Stimulated activated CD8-positive, alpha-beta memory T cell treated with anti-CD3 and anti-CD28 coated beads, Interleukin-12 subunit alpha, Interleukin-12 subunit beta, amount 100 ng/mL, for 24 hours (primary cell): Measurements from ENCODE around the gene ARHGAP6.
"Not testable (repeated sequence)": the region's sequence is repeated elsewhere in the genome, so short reads cannot be mapped to it uniquely, and the experiment has no call there.

Source experiments
- DNase-seq: peaks from one replicate; pipeline ENCODE4 v3.0.0-alpha.2; 2020; ENCODE audit errors: extremely low read depth

Gene ARHGAP6

DNA sequence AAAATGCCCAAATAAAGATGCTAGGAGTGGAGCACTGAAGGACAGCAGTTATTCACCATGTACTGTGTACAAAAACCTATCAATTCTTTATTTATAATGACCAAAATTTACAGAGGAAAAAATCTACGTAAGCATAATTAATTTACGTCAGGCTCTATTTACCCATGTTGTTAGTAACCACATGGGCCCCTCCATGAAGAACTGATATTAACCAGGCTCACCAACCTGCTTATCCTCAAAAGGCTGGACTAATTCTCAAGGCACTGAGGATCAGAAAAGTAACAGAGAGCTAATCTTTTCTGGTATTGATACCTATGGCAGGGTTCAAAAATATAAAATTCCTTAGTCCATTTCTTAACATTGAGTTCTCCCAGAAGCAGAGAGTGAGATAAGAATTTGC lies 140.0 kb downstream of the ARHGAP6 start:
- DNase-seq: no peak

GRCh38 chrX:11519234-11519633 lies 146.5 kb downstream of the ARHGAP6 start:
- not testable (repeated sequence) for DNase-seq

- DNase-seq: no peak
These were observed 155.9 kb downstream of the ARHGAP6 start for GRCh38 chrX:11509786-11510185.

GRCh38 chrX:11504234-11504633 lies 161.5 kb downstream of the ARHGAP6 start:
- DNase-seq: no peak

DNA sequence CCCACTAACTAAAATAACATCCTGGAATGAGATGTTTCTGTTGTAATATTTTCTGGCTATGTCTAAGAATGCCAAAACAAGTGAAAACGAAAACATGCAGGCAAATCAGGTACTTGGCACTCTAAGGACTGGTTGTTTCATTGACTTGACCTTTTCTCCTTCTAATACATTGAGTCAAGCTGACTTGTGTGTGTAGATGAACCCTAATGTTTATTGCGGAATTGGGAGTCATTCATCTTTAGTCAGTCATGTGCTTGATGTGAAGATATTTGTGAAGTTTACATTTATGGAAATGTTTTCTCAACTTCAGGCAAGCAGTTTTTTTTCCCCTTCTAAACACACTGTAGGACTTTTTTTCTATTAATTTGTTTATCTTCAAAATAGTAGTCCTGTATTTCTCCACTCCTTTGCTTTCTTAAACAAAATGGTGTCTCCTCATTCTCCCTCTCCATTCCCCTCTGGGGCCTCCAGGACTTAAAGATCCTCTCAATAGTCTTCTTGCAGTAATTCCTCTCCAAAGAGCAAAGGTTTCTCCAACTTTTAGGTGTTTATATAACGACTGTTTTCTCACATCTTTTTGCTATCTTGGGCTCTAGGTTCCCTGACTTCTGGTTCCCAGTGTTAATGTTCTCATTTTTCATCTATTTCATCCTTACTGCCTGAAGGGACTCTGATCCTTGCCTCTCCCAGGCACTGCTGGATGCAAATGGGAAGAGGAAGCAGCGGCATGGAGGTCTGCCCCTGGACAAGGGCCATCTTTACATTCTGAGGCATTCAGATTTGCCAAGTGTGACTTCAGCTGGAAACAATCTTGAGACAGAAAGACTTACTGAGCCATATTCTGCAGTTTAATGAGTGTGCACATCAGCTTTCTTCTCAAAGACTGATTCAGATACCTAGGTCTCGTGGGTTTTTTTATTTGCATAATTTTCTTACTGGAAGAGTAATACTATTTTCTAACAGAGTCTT lies 166.4 kb downstream of the ARHGAP6 start:
- no peak for DNase-seq

- not testable (repeated sequence) for DNase-seq
These were observed 174.3 kb downstream of the ARHGAP6 start for GRCh38 chrX:11491375-11491774.

- no peak for DNase-seq
These were observed 181.4 kb downstream of the ARHGAP6 start for GRCh38 chrX:11484290-11484689.

DNA sequence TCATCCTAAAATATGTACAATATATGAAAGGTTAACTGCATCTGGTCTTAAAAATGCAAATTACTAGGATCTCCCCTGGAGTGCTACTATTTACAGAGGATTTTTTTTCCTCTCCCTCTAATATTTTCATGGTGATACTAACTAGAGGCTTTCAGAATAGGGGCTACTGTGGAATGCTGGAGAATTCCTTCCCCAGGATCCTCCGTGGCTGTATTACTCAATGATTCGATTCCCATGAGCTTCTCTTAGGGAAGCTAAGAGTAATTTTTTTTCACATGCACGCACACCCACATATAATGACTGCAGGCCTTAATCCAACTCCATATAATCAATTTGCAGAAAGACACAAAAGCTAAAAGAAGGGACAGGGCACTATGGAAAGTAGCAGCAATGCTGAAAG lies 184.7 kb downstream of the ARHGAP6 start:
- DNase-seq: no peak

DNA sequence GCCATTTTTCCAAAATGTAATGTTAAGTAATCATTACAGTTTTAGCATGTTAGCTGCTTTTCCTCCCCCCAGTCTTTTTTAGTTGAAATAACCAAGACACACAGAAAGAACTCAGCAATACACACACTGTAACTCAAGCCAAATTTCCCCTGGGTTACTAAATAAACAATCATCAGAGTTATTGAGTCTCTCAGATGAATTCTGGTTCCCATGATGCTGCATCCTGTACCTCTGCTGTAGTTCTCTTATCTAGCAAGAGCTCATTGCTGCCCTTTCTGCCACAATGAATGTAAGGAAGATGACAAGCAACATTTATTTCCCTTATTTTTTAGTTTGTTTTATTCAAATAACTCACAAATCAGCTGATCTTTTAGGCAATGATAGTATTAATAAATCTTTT lies 185.1 kb downstream of the ARHGAP6 start:
- no peak for DNase-seq

DNA sequence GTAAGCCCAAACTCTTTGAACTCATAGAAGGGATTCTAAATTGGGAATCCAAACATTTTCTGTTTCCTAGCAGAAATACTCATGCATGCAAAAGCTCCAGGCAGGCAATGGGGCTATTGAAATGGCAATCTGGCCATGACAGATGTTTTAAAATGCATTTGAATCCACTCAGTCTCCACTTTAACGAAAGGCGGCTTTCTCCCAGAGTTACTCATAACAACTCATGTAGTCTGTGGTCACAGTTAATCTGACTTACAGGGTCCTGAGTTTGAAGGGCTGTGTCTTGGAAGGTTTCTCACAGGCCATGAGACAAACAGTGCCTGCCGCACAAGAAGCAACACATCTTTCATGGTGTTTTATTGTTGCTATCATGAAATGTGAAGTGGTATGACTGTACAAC lies 186.8 kb downstream of the ARHGAP6 start:
- no peak for DNase-seq

DNA sequence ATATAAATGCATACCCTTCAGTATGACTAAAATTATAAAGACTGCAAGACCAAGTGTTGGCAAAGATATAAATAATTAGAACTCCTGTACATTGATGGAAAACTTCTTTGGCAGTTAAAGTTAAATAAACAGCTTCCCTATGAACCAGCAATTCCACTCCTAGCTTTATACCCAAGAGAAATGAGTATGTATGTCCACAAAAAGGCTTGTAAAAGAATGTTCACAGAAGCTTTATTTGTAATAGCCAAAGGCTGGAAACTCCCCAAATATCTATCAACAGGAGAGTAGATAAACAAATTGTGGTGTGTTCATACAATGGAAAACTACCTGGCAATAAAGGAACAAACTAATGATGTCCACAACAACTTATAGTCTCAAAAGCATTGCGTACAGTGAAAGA lies 187.7 kb downstream of the ARHGAP6 start:
- DNase-seq: no peak

- no peak for DNase-seq
These were observed 191.1 kb downstream of the ARHGAP6 start for GRCh38 chrX:11474576-11474975.

GRCh38 chrX:11474021-11474420 lies 191.7 kb downstream of the ARHGAP6 start:
- no peak for DNase-seq

DNA sequence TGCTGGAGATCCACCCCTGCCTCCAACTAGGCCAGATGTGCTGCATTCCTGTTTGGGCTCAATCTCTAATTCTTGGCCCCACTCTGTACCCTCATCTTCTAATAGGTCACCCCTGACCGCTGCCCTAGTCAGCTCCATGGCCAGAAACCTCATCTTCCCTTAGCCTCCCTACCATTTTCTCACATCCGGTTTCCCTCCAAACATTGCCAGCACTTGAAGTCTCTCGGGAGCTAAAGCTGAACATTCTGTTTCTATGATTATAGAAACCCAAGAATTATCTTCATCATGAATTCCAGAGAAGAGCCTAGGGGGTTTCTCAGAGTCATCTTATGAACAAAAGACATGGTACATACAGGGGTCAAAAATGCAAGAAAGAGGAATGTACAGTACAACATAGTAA lies 192.8 kb downstream of the ARHGAP6 start:
- DNase-seq: no peak

DNA sequence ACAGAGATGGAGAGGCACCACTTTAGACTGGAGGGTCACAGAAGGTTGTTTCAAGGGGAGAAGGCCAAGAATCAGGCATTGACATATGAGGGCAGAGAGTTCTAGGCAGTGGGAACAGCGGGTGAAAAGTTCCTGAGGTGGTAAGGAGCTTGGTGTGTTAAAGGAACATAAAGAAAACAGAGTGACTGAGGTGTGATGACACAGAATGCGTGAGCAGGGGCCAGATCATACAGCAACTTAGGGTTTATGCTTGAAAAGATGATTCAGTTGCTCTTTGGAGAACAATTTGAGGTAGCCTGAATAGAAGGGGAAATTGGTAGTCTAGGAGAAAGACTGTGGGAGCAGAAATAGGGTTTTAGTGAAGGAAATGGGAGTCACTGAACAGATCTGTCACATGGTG lies 193.3 kb downstream of the ARHGAP6 start:
- no peak for DNase-seq

DNA sequence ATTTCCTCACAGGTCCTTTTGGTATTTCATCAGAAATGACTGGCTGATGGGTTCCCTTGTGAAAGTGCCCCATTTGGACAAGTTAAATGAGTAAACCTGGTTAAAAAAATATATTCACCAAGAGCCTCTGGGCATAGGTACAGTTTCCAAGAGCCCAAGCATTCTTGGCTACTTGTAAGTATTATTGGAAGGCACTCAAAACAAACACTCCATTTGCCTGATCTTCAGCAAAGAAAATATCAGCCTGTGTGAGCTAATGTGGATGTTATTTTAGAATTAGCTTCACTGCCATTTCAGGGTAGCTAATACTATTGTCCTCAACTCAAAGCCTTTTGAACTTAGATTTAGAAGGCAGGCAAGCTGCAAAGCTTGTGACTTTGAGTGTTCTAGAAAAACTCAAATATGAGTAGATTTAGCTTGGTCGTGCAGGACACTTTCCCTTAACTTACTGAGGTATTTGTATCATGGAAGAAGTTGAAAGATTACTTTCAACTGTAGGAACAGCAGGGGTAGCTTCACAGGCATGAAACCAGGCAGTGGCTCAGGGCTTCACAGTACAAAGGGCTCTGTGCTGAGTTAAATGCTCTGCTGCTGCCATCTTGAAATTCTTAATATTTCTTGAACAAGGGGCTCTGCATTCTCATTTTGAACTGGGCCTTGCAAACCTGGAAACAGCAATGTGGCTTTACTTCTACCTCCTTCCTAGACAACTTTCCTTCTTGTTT lies 195.3 kb downstream of the ARHGAP6 start:
- DNase-seq: no peak

GRCh38 chrX:11465648-11466411 lies 199.9 kb downstream of the ARHGAP6 start:
- no peak for DNase-seq

DNA sequence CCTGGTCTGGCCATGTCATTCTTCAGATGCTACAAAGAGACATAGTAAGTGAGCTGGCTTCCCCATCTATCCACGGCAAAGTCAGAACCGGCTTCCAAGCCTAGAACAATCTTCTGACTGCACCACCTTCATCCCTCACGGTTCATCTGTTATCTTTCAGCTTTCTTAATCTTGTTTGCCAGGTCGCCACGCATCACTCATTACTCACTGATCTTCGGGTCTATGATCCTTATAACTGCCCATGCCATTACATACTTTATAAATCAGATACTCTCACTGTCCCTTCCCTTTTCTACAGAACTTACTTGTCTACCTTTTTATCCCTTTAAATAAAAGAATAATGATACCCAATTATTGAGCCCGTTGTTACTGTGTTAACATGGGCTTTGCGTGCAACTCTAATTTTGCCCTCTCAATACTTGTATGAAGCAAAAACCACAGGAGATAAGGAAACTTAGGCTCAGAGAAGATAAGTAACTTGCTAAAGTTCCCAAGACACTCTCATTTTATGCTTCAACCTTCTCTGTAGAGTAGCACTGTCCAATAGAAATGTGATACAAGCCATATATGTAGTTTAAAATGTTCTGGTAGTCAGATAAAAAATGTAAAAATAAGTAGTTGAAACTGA lies 200.8 kb downstream of the ARHGAP6 start:
- DNase-seq: no peak

DNA sequence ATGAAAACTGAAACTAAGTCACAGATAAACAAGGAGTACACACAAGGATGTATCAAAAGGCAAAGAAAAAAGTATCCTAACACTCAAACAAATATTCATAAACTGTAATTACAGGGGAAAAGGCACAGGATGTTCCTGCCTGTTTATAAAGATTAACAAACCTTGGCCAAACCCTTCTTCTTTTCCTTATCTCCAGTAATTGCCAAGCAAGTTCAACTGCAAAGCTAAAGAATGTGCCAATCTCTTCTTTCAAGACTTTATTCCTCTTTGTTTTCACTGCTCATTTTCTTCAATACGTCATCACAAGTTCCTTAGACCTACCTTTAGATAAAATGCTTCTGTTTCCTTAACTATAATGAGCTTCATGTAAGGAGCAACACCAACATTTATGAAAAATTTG lies 201.3 kb downstream of the ARHGAP6 start:
- no peak for DNase-seq

DNA sequence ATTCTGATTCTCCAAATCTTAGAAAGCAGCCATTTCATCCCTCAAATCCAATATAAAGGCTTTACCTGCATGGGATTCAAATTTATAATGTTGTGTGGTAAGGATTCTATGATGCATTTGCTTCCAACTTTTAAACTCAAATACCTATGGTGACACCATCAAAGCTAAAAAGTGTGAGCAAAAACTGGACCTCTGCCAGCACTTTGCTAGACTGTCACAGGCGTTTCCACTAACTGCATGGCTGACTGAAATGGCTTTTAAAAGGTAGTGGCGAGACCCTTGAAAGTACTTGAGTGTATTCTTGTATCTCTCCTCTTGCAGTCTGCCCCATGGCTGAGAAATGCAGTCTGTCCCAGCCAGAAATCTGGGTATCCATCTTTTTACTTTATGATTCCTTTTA lies 203.1 kb downstream of the ARHGAP6 start:
- no peak for DNase-seq

- no peak for DNase-seq
These were observed 203.6 kb downstream of the ARHGAP6 start for GRCh38 chrX:11462136-11462535.
